A549 (cell line): ENCODE measurements around the gene BRCA2. TPM values are rescaled to one million over a fixed set of nuclear protein-coding genes. Genes with fewer than 3 reads are reported as not detected.

Experiments
- ATAC-seq, 2 experiments: fragments of 200-7000 bp in 1 of 2; fragments of >200 bp in 1 of 2; cut with Nextera tagmentation in 1 of 2; cut with Tn5 transposase in 1 of 2; 3 replicates each; pipeline versions ENCODE4 v1.8.0 to v1.9.1; 2018 to 2020; ENCODE audit warnings: mild to moderate bottlenecking in 1 of 2, moderate library complexity in 1 of 2
- CTCF ChIA-PET: fragments of 300-600 bp; sonication (Branson Sonifier 250); formaldehyde crosslinking; extraction: SDS; loops from one replicate; lab custom pipeline; 2021; ENCODE audit warnings: antibody characterized with exemption, inconsistent platforms; lab: Yijun Ruan, JAX
- POLR2A ChIA-PET: fragments of 350-600 bp; formaldehyde crosslinking; extraction: SDS; loops from one replicate; lab custom pipeline; 2021; ENCODE audit warnings: antibody characterized with exemption, inconsistent platforms; lab: Yijun Ruan, JAX
- DNase-seq, 2 experiments: peaks; one replicate each; pipeline versions ENCODE4 v3.0.0 to v3.0.0-alpha.2; 2011 to 2016; ENCODE audit warnings: low read depth in 1 of 2, low spot score in 1 of 2
- FAIRE-seq: peaks from 2 replicates; lab custom pipeline; 2011; peaks lifted over from hg19 to GRCh38; lab: Jason Lieb, UNC
- H3K27ac ChIP-seq, 2 experiments: fragments of >200 bp; sonication (Bioruptor Twin); formaldehyde crosslinking; 3 replicates each; pipeline ENCODE4 v1.5.1; 2016 to 2017
- H3K4me1 ChIP-seq: fragments of >200 bp; sonication (Bioruptor Twin); formaldehyde crosslinking; 3 replicates; pipeline ENCODE4 v1.6.1; 2016
- H3K4me2 ChIP-seq: fragments of >200 bp; sonication (Bioruptor Twin); formaldehyde crosslinking; 3 replicates; pipeline ENCODE4 v1.6.1; 2016
- H3K4me3 ChIP-seq: fragments of >200 bp; sonication (Bioruptor Twin); formaldehyde crosslinking; 3 replicates; pipeline ENCODE4 v1.5.1; 2016
- H3K9me3 ChIP-seq: fragments of >200 bp; sonication (Bioruptor Twin); formaldehyde crosslinking; 3 replicates; pipeline ENCODE4 v1.6.1; 2016
- CBX2 ChIP-seq: fragments of 200-600 bp; sonication (generic); IDR thresholded peaks from 2 replicates; pipeline ENCODE4 v1.6.1; 2016; ENCODE audit warnings: low read depth, mild to moderate bottlenecking, borderline replicate concordance
- EHF ChIP-seq: fragments of 250-450 bp; sonication (Bioruptor Pico); IDR thresholded peaks from 2 replicates; pipeline ENCODE4 v1.5.0; 2020; ENCODE audit warnings: mild to moderate bottlenecking
- FOXS1 ChIP-seq: fragments of 250-450 bp; sonication (Bioruptor Pico); IDR thresholded peaks from 2 replicates; pipeline ENCODE4 v1.5.0; 2020; ENCODE audit warnings: mild to moderate bottlenecking, moderate library complexity
- HOXB5 ChIP-seq: fragments of 250-450 bp; sonication (Bioruptor Pico); IDR thresholded peaks from 2 replicates; pipeline ENCODE4 v1.5.0; 2020; ENCODE audit warnings: mild to moderate bottlenecking, moderate library complexity
- POLR2A ChIP-seq: IDR thresholded peaks from 2 replicates; pipeline ENCODE4 v1.6.1; 2012; ENCODE audit warnings: mild to moderate bottlenecking, low read length
- POLR2AphosphoS2 ChIP-seq: conservative IDR thresholded peaks from 2 replicates; pipeline ENCODE4 v1.6.1; 2012; ENCODE audit warnings: low read length, improper control_type of control experiment, inconsistent platforms
- RCOR1 ChIP-seq: fragments of 150-350 bp; IDR thresholded peaks from 2 replicates; pipeline ENCODE4 v1.6.1; 2014; ENCODE audit warnings: antibody characterized with exemption, low read length, low read depth
- SMC3 ChIP-seq: fragments of >200 bp; sonication (Bioruptor Twin); formaldehyde crosslinking; IDR thresholded peaks from 3 replicates; pipeline ENCODE4 v1.6.1; 2018; ENCODE audit warnings: inconsistent platforms
- SREBF2 ChIP-seq: fragments of 450-650 bp; IDR thresholded peaks from 2 replicates; pipeline ENCODE4 v1.6.1; 2014; ENCODE audit warnings: mild to moderate bottlenecking, moderate library complexity
- TFCP2L1 ChIP-seq: fragments of 250-450 bp; sonication (Bioruptor Pico); IDR thresholded peaks from 2 replicates; pipeline ENCODE4 v1.5.0; 2021; ENCODE audit warnings: mild to moderate bottlenecking
- WGBS: methylation state at CpG from one replicate; pipeline ENCODE4 v1.1.6; 2017; ENCODE audit errors: missing lambda C conversion rate; 5-methylcytosine and 5-hydroxymethylcytosine counted together
- polyA plus RNA-seq, 4 experiments: library from polyadenylated mRNA; depleted of rRNA in 3 of 4; stranded (reverse); fragments of >200 nt; fragmentation: RNase III in 1 of 4; extraction: RNeasy Plus Mini Kit Qiagen cat#74134 plus additional on column Dnase treatment in 1 of 4; gene quantifications; 2 replicates in 3 of 4; 3 replicates in 1 of 4; pipeline ENCODE4 v1.2.3, GENCODE V29; 2011 to 2017
- TF ChIP-seq, protein P1 (sequence below): fragments of >200 bp; sonication (Bioruptor Twin); formaldehyde crosslinking; IDR thresholded peaks from 3 replicates; pipeline ENCODE4 v1.5.1; 2016
- TF ChIP-seq, protein P2 (sequence below): fragments of >200 bp; sonication (Bioruptor Twin); formaldehyde crosslinking; IDR thresholded peaks from 3 replicates; pipeline ENCODE4 v1.6.1; 2016
- TF ChIP-seq, protein P3 (sequence below): IDR thresholded peaks from 2 replicates; pipeline ENCODE4 v1.6.1; 2012
- TF ChIP-seq, protein P4 (sequence below): fragments of 200-600 bp; sonication (generic); IDR thresholded peaks from 2 replicates; pipeline ENCODE4 v1.6.1; 2016; ENCODE audit warnings: antibody characterized with exemption, mild to moderate bottlenecking, moderate library complexity

Gene BRCA2
- polyA plus RNA-seq, 2 of the 4 experiments (the other 2 are of a cell fraction), result 2.6 to 4.6 TPM

DNA sequence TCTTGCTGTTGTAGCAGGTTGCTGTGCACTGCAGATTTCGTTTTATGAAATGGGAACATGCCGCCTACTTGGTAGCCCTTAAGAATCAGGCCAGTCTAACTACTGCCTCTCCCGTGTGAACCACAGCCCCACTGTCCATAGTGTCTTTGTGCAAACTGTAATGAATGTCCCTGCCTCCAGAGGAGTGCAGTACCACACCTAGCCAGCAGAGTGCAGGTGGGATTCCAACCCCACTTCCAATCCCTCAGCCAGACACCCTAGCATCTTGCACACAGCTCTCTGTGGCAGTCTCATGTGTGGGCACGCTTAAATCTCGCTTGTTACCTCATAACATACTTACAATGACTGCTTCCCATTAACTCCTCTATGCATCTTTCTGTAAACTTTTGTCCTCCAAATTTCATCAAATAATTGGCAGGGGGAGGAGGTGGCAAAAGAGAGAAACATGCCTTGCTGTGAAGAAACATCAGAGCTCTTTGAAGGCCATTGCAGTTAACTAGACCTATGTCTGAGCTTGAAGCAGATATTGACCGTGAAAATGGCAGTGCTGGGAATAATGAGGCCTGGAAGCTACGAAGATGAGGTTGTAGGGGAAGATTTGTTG, 47.4 kb upstream of the BRCA2 start:
- Histone ChIP-seq H3K4me3 (no peak overlapping the region), H3K4me2 (no peak overlapping the region), H3K4me1 (no peaks in the 10 kb centered on the region), H3K27ac (no peak overlapping the region), H3K9me3 (no peaks in the 10 kb centered on the region)
- POLR2A ChIA-PET, result no interaction called here
- CTCF ChIA-PET, result interaction anchor here (0.6 to 1.3 kb wide), 3 partner anchors 16 to 35 kb away, joined by 3 read pairs; no protein-coding TSS in a partner anchor
- 58% methylated on average over 7 of the region's 7 CpGs for WGBS
- no peak for TF ChIP-seq HOXB5 (CRISPR knock-in tag)
- no peak for TF ChIP-seq CBX2
- TF ChIP-seq, protein P1, sequence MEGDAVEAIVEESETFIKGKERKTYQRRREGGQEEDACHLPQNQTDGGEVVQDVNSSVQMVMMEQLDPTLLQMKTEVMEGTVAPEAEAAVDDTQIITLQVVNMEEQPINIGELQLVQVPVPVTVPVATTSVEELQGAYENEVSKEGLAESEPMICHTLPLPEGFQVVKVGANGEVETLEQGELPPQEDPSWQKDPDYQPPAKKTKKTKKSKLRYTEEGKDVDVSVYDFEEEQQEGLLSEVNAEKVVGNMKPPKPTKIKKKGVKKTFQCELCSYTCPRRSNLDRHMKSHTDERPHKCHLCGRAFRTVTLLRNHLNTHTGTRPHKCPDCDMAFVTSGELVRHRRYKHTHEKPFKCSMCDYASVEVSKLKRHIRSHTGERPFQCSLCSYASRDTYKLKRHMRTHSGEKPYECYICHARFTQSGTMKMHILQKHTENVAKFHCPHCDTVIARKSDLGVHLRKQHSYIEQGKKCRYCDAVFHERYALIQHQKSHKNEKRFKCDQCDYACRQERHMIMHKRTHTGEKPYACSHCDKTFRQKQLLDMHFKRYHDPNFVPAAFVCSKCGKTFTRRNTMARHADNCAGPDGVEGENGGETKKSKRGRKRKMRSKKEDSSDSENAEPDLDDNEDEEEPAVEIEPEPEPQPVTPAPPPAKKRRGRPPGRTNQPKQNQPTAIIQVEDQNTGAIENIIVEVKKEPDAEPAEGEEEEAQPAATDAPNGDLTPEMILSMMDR, result no peak
- TF ChIP-seq TFCP2L1 (CRISPR knock-in tag), result no peak
- TF ChIP-seq POLR2A, result no peak
- TF ChIP-seq, protein P2, sequence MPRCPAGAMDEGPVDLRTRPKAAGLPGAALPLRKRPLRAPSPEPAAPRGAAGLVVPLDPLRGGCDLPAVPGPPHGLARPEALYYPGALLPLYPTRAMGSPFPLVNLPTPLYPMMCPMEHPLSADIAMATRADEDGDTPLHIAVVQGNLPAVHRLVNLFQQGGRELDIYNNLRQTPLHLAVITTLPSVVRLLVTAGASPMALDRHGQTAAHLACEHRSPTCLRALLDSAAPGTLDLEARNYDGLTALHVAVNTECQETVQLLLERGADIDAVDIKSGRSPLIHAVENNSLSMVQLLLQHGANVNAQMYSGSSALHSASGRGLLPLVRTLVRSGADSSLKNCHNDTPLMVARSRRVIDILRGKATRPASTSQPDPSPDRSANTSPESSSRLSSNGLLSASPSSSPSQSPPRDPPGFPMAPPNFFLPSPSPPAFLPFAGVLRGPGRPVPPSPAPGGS, result no peak
- TF ChIP-seq RCOR1, result no peak
- TF ChIP-seq, protein P3, sequence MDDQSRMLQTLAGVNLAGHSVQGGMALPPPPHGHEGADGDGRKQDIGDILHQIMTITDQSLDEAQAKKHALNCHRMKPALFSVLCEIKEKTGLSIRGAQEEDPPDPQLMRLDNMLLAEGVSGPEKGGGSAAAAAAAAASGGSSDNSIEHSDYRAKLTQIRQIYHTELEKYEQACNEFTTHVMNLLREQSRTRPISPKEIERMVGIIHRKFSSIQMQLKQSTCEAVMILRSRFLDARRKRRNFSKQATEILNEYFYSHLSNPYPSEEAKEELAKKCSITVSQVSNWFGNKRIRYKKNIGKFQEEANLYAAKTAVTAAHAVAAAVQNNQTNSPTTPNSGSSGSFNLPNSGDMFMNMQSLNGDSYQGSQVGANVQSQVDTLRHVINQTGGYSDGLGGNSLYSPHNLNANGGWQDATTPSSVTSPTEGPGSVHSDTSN, result no peak
- TF ChIP-seq SMC3, result no peak
- TF ChIP-seq FOXS1 (CRISPR knock-in tag), result no peak
- no peak for TF ChIP-seq POLR2AphosphoS2
- TF ChIP-seq, protein P4, sequence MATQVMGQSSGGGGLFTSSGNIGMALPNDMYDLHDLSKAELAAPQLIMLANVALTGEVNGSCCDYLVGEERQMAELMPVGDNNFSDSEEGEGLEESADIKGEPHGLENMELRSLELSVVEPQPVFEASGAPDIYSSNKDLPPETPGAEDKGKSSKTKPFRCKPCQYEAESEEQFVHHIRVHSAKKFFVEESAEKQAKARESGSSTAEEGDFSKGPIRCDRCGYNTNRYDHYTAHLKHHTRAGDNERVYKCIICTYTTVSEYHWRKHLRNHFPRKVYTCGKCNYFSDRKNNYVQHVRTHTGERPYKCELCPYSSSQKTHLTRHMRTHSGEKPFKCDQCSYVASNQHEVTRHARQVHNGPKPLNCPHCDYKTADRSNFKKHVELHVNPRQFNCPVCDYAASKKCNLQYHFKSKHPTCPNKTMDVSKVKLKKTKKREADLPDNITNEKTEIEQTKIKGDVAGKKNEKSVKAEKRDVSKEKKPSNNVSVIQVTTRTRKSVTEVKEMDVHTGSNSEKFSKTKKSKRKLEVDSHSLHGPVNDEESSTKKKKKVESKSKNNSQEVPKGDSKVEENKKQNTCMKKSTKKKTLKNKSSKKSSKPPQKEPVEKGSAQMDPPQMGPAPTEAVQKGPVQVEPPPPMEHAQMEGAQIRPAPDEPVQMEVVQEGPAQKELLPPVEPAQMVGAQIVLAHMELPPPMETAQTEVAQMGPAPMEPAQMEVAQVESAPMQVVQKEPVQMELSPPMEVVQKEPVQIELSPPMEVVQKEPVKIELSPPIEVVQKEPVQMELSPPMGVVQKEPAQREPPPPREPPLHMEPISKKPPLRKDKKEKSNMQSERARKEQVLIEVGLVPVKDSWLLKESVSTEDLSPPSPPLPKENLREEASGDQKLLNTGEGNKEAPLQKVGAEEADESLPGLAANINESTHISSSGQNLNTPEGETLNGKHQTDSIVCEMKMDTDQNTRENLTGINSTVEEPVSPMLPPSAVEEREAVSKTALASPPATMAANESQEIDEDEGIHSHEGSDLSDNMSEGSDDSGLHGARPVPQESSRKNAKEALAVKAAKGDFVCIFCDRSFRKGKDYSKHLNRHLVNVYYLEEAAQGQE, result no peak
- no peak for DNase-seq
- ATAC-seq, result no peak
- no peak for FAIRE-seq

DNA sequence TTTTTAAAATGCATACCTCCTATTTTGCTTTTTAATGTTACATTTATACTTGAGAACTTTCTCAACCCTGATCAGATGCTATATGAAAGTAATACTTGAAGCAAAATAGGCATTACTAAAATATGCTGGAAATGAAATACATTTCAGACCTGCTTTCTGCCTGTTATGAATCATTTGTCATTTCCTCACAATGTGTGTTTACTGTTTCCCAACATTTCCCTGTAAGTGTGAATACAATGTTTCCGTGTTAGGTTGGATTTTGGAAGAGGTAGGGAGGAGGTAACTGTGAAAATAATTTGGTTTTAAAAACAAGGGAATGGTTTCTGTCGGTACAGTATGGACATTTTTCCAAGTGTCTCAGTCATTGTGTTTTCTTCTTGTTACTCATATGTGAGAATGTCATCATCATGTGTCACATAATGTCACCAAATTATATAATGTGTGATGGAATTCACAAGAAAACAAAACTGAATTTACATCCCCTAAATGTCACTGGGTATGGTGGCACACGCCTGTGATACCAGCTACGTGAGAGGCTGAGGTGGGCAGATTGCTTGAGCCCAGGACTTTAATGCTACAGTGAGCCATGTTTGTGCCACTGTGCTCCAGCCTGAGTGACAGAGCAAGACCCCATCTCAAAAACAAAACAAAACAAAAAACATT, 43.2 kb upstream of the BRCA2 start:
- Histone ChIP-seq H3K4me2 (no peak overlapping the region), H3K4me1 (no peaks in the 10 kb centered on the region), H3K27ac (no peak overlapping the region)
- FAIRE-seq, result no peak
- POLR2A ChIA-PET, result no interaction called here
- TF ChIP-seq TFCP2L1 (CRISPR knock-in tag) (no peak), POLR2AphosphoS2 (no peak), EHF (CRISPR knock-in tag) (no peak), SREBF2 (no peak)
- TF ChIP-seq, all 56 proteins: peak for 0
- no peak overlapping the region for H3K4me3 ChIP-seq
- no peaks in the 10 kb centered on the region for H3K9me3 ChIP-seq
- DNase-seq (no peak), ATAC-seq (no peak)
- WGBS, result 51% methylated on average over 4 of the region's 4 CpGs
- CTCF ChIA-PET, result no interaction called here
